ENCODE data around the gene CD8B. TPM values are rescaled to one million over a fixed set of nuclear protein-coding genes. Genes with fewer than 3 reads are reported as not detected.

Gene CD8B
- total RNA-seq, 1 donor from 2014 or later: 4.1 TPM

GRCh38 chr2:86774862-86775261, 86.8 kb downstream of the CD8B start:
- DNase-seq (ENCODE audit: low spot score): no peak

GRCh38 chr2:86772611-86773010, 89.1 kb downstream of the CD8B start:
- DNase-seq (ENCODE audit: low spot score): no peak

- no peak for DNase-seq (ENCODE audit: low spot score)
These were observed 90.8 kb downstream of the CD8B start for GRCh38 chr2:86770816-86771301.

- no peak for DNase-seq (ENCODE audit: low spot score)
These were observed 91.8 kb downstream of the CD8B start for GRCh38 chr2:86769838-86770237.

- DNase-seq (ENCODE audit: low spot score): no peak
These were observed 93.3 kb downstream of the CD8B start for GRCh38 chr2:86768189-86768949.

Other genes with a start within 250 kb of the CD8B start
- gene RNF103, start 238.0 kb downstream of the CD8B start, total RNA-seq: 93.3 TPM
- gene RMND5A, start 141.6 kb downstream of the CD8B start, total RNA-seq: 38.0 TPM
- 11.3 TPM for gene CD8A, start 71.0 kb downstream of the CD8B start, total RNA-seq
- gene RGPD1, start 80.2 kb upstream of the CD8B start, total RNA-seq: 0.55 TPM
- gene PLGLB1, start 160.0 kb upstream of the CD8B start, total RNA-seq: 6.3 TPM

All from mucosa of gallbladder (tissue), 1 donor.